HepG2 (cell line): Measurements from ENCODE around the gene SLC17A9. TPM values are rescaled to one million over a fixed set of nuclear protein-coding genes. Genes with fewer than 3 reads are reported as not detected.
A peak's percentile ranks its signal among the peaks of the same experiment; 100 is the strongest.

Experiments
- ATF7 ChIP-seq, 2 experiments: fragments of 450-650 bp in 1 of 2; sonication (generic) in 1 of 2; formaldehyde crosslinking in 1 of 2; IDR thresholded peaks; 2 replicates each; pipeline versions ENCODE4 v1.4.0 to v1.6.1; 2016 to 2020; ENCODE audit warnings: antibody characterized with exemption in 1 of 2, mild to moderate bottlenecking in 1 of 2, missing genetic modification reagents in 1 of 2
- GATAD1 ChIP-seq: IDR thresholded peaks from 2 replicates; pipeline ENCODE4 v1.6.1; 2016; ENCODE audit warnings: missing genetic modification reagents, missing compliant biosample characterization
- HMG20A ChIP-seq: IDR thresholded peaks from 2 replicates; pipeline ENCODE4 v1.6.1; 2016; ENCODE audit warnings: borderline replicate concordance
- PAF1 ChIP-seq: IDR thresholded peaks from 2 replicates; pipeline ENCODE4 v1.6.1; 2016; ENCODE audit warnings: missing genetic modification reagents, missing compliant biosample characterization
- PAWR ChIP-seq: sonication (generic); formaldehyde crosslinking; IDR thresholded peaks from 2 replicates; pipeline ENCODE4 v1.4.0; 2020; ENCODE audit warnings: missing genetic modification reagents, mild to moderate bottlenecking, borderline replicate concordance
- ZFP1 ChIP-seq: IDR thresholded peaks from 2 replicates; pipeline ENCODE4 v1.6.1; 2016
- ZMYM2 ChIP-seq: sonication (generic); formaldehyde crosslinking; IDR thresholded peaks from 2 replicates; pipeline ENCODE4 v1.8.0; 2022; ENCODE audit warnings: mild to moderate bottlenecking, missing genetic modification reagents
- ZNF20 ChIP-seq: sonication (generic); formaldehyde crosslinking; IDR thresholded peaks from 2 replicates; pipeline ENCODE4 v1.4.0; 2020; ENCODE audit warnings: mild to moderate bottlenecking, moderate library complexity, missing genetic modification reagents
- ZNF24 ChIP-seq: fragments of 450-650 bp; IDR thresholded peaks from 2 replicates; pipeline ENCODE4 v1.6.1; 2017; ENCODE audit warnings: antibody characterized with exemption, mild to moderate bottlenecking
- ZNF333 ChIP-seq: sonication (generic); formaldehyde crosslinking; IDR thresholded peaks from 2 replicates; pipeline ENCODE4 v1.4.0; 2020; ENCODE audit warnings: mild to moderate bottlenecking, missing genetic modification reagents, borderline replicate concordance
- ZNF562 ChIP-seq: sonication (generic); formaldehyde crosslinking; IDR thresholded peaks from 2 replicates; pipeline ENCODE4 v1.8.0; 2022; ENCODE audit warnings: missing genetic modification reagents, borderline replicate concordance
- polyA plus RNA-seq, 8 experiments: library from polyadenylated mRNA; depleted of rRNA in 3 of 8; stranded (reverse) in 7 of 8; unstranded in 1 of 8; fragments of >200 nt; fragmentation: Illumina TruSeq in 4 of 8; extraction: Trizol in 4 of 8; gene quantifications; 2 replicates each; pipeline versions ENCODE4 v1.2.1 to v1.2.3, GENCODE V29; 2011 to 2016; ENCODE audit warnings: low read depth in 4 of 8, missing spikeins in 1 of 8, mixed read lengths in 1 of 8; ENCODE audit not compliant: insufficient read depth in 1 of 8
- total RNA-seq, 5 experiments: library from RNA; depleted of rRNA; stranded (reverse); fragments of >200 nt; fragmentation: Illumina TruSeq; extraction: Trizol; gene quantifications; 2 replicates each; pipeline ENCODE4 v1.2.3, GENCODE V29; 2016; ENCODE audit warnings: low read depth in 1 of 5
- TF ChIP-seq, protein P1 (sequence below): IDR thresholded peaks from 2 replicates; pipeline ENCODE4 v1.4.0; 2020; ENCODE audit warnings: mild to moderate bottlenecking, missing genetic modification reagents
- TF ChIP-seq, protein P2 (sequence below): sonication (generic); formaldehyde crosslinking; IDR thresholded peaks from 2 replicates; pipeline ENCODE4 v1.8.0; 2022; ENCODE audit warnings: low read depth, missing genetic modification reagents
- TF ChIP-seq, protein P3 (sequence below): sonication (generic); formaldehyde crosslinking; IDR thresholded peaks from 2 replicates; pipeline ENCODE4 v1.4.0; 2020; ENCODE audit warnings: missing genetic modification reagents
- TF ChIP-seq, protein P4 (sequence below): sonication (generic); formaldehyde crosslinking; IDR thresholded peaks from 2 replicates; pipeline ENCODE4 v1.8.0; 2022; ENCODE audit warnings: mild to moderate bottlenecking, missing genetic modification reagents, moderate library complexity
- TF ChIP-seq, protein P5 (sequence below): sonication (generic); formaldehyde crosslinking; IDR thresholded peaks from 2 replicates; pipeline ENCODE4 v1.9.0; 2021; ENCODE audit warnings: missing genetic modification reagents, borderline replicate concordance

SLC17A9 gene
- total and polyA plus RNA-seq, 2 of the 13 experiments (the other 11 are each of a cell fraction or from before 2014, with no cell fraction given), result 110 to 191 TPM

DNA sequence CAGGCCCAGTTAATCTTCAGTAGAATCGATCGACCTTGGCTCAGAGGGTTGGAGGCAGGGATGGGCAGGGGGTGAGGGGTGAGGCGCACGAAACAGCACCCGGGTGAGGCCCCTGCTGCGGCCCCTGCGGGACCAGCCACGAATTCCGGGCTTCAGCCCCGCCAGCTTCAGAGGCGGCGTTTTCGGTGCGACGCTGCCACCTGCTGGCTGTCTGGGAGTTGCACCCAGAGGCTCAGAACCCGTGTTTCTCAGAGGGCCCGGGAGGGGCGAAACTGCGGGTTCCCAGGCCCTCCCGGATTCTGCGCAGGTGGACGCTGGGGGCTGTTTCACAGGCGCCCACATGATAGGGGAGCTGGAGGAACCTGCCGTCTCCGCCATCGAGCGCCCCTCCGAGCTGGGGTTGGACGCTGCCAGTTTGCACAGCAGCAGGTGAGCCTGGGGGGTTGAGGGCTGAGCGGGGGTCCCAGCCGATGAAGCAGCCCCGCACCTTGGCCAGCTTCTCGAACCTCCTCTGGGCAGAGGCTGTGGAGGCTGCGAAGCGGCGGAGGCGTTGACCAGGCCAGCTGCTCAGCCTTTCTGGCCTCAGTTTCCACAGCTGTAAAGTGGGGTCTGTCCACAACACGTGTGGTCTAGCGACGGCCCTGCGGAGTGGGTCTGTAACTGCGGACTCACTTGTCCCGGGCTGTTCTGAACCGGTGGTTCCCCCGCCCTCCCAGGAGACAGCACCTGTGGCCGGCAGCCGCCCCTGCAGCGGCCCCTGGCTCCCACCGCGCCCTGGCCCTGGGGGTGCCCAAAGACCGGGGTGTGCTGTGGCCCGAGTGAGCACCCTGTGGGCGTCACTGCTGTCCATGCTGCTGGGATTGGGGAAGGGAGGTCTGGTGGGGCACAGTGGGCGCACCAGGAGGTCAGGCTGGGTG is 56.8 kb downstream of the SLC17A9 start (continued):
- TF ChIP-seq, protein P1, sequence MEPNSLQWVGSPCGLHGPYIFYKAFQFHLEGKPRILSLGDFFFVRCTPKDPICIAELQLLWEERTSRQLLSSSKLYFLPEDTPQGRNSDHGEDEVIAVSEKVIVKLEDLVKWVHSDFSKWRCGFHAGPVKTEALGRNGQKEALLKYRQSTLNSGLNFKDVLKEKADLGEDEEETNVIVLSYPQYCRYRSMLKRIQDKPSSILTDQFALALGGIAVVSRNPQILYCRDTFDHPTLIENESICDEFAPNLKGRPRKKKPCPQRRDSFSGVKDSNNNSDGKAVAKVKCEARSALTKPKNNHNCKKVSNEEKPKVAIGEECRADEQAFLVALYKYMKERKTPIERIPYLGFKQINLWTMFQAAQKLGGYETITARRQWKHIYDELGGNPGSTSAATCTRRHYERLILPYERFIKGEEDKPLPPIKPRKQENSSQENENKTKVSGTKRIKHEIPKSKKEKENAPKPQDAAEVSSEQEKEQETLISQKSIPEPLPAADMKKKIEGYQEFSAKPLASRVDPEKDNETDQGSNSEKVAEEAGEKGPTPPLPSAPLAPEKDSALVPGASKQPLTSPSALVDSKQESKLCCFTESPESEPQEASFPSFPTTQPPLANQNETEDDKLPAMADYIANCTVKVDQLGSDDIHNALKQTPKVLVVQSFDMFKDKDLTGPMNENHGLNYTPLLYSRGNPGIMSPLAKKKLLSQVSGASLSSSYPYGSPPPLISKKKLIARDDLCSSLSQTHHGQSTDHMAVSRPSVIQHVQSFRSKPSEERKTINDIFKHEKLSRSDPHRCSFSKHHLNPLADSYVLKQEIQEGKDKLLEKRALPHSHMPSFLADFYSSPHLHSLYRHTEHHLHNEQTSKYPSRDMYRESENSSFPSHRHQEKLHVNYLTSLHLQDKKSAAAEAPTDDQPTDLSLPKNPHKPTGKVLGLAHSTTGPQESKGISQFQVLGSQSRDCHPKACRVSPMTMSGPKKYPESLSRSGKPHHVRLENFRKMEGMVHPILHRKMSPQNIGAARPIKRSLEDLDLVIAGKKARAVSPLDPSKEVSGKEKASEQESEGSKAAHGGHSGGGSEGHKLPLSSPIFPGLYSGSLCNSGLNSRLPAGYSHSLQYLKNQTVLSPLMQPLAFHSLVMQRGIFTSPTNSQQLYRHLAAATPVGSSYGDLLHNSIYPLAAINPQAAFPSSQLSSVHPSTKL (CRISPR knock-in tag), result peak; percentile 34; the same call in 1 of the 2 replicates
- TF ChIP-seq, protein P2, sequence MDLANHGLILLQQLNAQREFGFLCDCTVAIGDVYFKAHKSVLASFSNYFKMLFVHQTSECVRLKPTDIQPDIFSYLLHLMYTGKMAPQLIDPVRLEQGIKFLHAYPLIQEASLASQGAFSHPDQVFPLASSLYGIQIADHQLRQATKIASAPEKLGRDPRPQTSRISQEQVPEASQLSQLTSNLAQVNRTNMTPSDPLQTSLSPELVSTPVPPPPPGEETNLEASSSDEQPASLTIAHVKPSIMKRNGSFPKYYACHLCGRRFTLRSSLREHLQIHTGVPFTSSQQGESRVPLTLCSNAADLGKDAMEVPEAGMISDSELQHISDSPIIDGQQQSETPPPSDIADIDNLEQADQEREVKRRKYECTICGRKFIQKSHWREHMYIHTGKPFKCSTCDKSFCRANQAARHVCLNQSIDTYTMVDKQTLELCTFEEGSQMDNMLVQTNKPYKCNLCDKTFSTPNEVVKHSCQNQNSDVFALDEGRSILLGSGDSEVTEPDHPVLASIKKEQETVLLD (CRISPR knock-in tag), result no peak
- TF ChIP-seq, protein P3, sequence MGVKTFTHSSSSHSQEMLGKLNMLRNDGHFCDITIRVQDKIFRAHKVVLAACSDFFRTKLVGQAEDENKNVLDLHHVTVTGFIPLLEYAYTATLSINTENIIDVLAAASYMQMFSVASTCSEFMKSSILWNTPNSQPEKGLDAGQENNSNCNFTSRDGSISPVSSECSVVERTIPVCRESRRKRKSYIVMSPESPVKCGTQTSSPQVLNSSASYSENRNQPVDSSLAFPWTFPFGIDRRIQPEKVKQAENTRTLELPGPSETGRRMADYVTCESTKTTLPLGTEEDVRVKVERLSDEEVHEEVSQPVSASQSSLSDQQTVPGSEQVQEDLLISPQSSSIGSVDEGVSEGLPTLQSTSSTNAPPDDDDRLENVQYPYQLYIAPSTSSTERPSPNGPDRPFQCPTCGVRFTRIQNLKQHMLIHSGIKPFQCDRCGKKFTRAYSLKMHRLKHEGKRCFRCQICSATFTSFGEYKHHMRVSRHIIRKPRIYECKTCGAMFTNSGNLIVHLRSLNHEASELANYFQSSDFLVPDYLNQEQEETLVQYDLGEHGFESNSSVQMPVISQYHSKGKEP (CRISPR knock-in tag), result no peak
- TF ChIP-seq ZMYM2 (CRISPR knock-in tag) (no peak), HMG20A (CRISPR knock-in tag) (no peak), PAF1 (CRISPR knock-in tag) (no peak), ZNF24 (no peak), ZNF20 (CRISPR knock-in tag) (no peak), ATF7 (IDR thresholded peaks at IDR 0.05) (no peak), ATF7 (CRISPR knock-in tag; IDR thresholded peaks at IDR 0.05) (no peak; the same call in 1 of the 2 replicates), ZNF562 (CRISPR knock-in tag) (no peak), GATAD1 (0 out of 2 replicates have a peak, but pooled peaks have one; percentile 59), PAWR (CRISPR knock-in tag) (no peak), ZFP1 (CRISPR knock-in tag) (0 out of 2 replicates have a peak, but pooled peaks have one; percentile 25), ZNF333 (no peak)
- TF ChIP-seq, protein P4, sequence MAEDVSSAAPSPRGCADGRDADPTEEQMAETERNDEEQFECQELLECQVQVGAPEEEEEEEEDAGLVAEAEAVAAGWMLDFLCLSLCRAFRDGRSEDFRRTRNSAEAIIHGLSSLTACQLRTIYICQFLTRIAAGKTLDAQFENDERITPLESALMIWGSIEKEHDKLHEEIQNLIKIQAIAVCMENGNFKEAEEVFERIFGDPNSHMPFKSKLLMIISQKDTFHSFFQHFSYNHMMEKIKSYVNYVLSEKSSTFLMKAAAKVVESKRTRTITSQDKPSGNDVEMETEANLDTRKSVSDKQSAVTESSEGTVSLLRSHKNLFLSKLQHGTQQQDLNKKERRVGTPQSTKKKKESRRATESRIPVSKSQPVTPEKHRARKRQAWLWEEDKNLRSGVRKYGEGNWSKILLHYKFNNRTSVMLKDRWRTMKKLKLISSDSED (CRISPR knock-in tag), result no peak
- TF ChIP-seq, protein P5, sequence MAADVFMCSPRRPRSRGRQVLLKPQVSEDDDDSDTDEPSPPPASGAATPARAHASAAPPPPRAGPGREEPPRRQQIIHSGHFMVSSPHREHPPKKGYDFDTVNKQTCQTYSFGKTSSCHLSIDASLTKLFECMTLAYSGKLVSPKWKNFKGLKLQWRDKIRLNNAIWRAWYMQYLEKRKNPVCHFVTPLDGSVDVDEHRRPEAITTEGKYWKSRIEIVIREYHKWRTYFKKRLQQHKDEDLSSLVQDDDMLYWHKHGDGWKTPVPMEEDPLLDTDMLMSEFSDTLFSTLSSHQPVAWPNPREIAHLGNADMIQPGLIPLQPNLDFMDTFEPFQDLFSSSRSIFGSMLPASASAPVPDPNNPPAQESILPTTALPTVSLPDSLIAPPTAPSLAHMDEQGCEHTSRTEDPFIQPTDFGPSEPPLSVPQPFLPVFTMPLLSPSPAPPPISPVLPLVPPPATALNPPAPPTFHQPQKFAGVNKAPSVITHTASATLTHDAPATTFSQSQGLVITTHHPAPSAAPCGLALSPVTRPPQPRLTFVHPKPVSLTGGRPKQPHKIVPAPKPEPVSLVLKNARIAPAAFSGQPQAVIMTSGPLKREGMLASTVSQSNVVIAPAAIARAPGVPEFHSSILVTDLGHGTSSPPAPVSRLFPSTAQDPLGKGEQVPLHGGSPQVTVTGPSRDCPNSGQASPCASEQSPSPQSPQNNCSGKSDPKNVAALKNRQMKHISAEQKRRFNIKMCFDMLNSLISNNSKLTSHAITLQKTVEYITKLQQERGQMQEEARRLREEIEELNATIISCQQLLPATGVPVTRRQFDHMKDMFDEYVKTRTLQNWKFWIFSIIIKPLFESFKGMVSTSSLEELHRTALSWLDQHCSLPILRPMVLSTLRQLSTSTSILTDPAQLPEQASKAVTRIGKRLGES, result no peak
